Measurements from ENCODE around the gene CYB5A.
"Not testable (repeated sequence)": the region's sequence is repeated elsewhere in the genome, so short reads cannot be mapped to it uniquely, and the experiment has no call there.

The CYB5A gene

GRCh38 chr18:74291771-74292540, at the start of gene CYB5A:
CYB5A (minus strand) TSS chr18:74291963; CDS start chr18:74291875, 88 bp downstream.
- peak; percentile 99 for DNase-seq

GRCh38 chr18:74337912-74338309, 46.1 kb upstream of the CYB5A start:
- no peak for DNase-seq

- no peak for DNase-seq
Measured at GRCh38 chr18:74337155-74337911, 45.6 kb upstream of the CYB5A start.

GRCh38 chr18:74336656-74337055, 44.9 kb upstream of the CYB5A start:
- no peak for DNase-seq

- no peak for DNase-seq
Measured at GRCh38 chr18:74334242-74334893, 42.6 kb upstream of the CYB5A start.

- DNase-seq, result no peak
Measured at GRCh38 chr18:74333091-74333490, 41.3 kb upstream of the CYB5A start.

- DNase-seq, result no peak
Measured at GRCh38 chr18:74331404-74331803, 39.6 kb upstream of the CYB5A start.

- DNase-seq, result no peak
Measured at GRCh38 chr18:74329688-74330205, 38.0 kb upstream of the CYB5A start.

GRCh38 chr18:74328206-74328605, 36.4 kb upstream of the CYB5A start:
- DNase-seq, result no peak

- not testable (repeated sequence) for DNase-seq
Measured at GRCh38 chr18:74326791-74327190, 35.0 kb upstream of the CYB5A start.

- no peak for DNase-seq
Measured at GRCh38 chr18:74326231-74326630, 34.5 kb upstream of the CYB5A start.

- no peak for DNase-seq
Measured at GRCh38 chr18:74316257-74317170, 24.8 kb upstream of the CYB5A start.

- DNase-seq, result no peak
Measured at GRCh38 chr18:74315464-74316256, 23.9 kb upstream of the CYB5A start, which contains the start of gene C18orf63. C18orf63 (plus strand) TSS chr18:74315839; CDS start chr18:74317866, 2,027 bp downstream.

GRCh38 chr18:74314759-74315463, 23.1 kb upstream of the CYB5A start:
- no peak for DNase-seq

GRCh38 chr18:74311000-74311399, 19.2 kb upstream of the CYB5A start:
- no peak for DNase-seq

GRCh38 chr18:74310411-74310810, 18.6 kb upstream of the CYB5A start:
- DNase-seq, result no peak

GRCh38 chr18:74303936-74304335, 12.2 kb upstream of the CYB5A start:
- DNase-seq, result no peak

- DNase-seq, result no peak
Measured at GRCh38 chr18:74303306-74303705, 11.5 kb upstream of the CYB5A start.

GRCh38 chr18:74299746-74300145, 8.0 kb upstream of the CYB5A start:
- DNase-seq, result no peak

- no peak for DNase-seq
Measured at GRCh38 chr18:74299162-74299561, 7.4 kb upstream of the CYB5A start.

GRCh38 chr18:74294526-74294925, 2.8 kb upstream of the CYB5A start:
- no peak for DNase-seq

Data from stimulated activated CD4-positive, alpha-beta T cell treated with anti-CD3 and anti-CD28 coated beads, Interleukin-4, amount 100 ng/mL, for 1 hour (primary cell).